Liver (tissue), 9 donors: Measurements from ENCODE around the gene MYO3B. TPM values are rescaled to one million over a fixed set of nuclear protein-coding genes. Genes with fewer than 3 reads are reported as not detected.

Experiments used
- DNase-seq: peaks from one replicate; pipeline ENCODE4 v3.0.0-alpha.2; 2017; ENCODE audit warnings: low spot score
- H3K27ac ChIP-seq, 2 donors: one replicate each; pipeline ENCODE4 v1.7.0; 2013; ENCODE audit warnings: inconsistent platforms in 2 of 2, low read length in 2 of 2, control low read depth in 1 of 2, low read depth in 1 of 2, mild to moderate bottlenecking in 1 of 2
- H3K27me3 ChIP-seq, 4 donors: one replicate each; pipeline versions ENCODE4 v1.6.1 to v1.7.0; 2013; ENCODE audit warnings: low read length in 3 of 4, inconsistent platforms in 1 of 4, mild to moderate bottlenecking in 1 of 4, moderate library complexity in 1 of 4; ENCODE audit not compliant: control insufficient read depth in 4 of 4, insufficient read depth in 4 of 4
- H3K36me3 ChIP-seq, 4 donors: one replicate each; pipeline versions ENCODE4 v1.6.1 to v1.7.0; 2013; ENCODE audit warnings: low read length in 3 of 4, mild to moderate bottlenecking in 3 of 4, low read depth in 1 of 4, moderate library complexity in 1 of 4; ENCODE audit not compliant: control insufficient read depth in 4 of 4, insufficient read depth in 3 of 4
- H3K4me1 ChIP-seq, 4 donors: one replicate each; pipeline versions ENCODE4 v1.6.1 to v1.7.0; 2013; ENCODE audit warnings: low read length in 3 of 4, mild to moderate bottlenecking in 3 of 4, moderate library complexity in 1 of 4; ENCODE audit not compliant: control insufficient read depth in 4 of 4, insufficient read depth in 4 of 4
- H3K4me3 ChIP-seq, 3 donors: one replicate each; pipeline versions ENCODE4 v1.6.1 to v1.7.0; 2013; ENCODE audit warnings: low read length in 3 of 3, control low read depth in 1 of 3, low read depth in 1 of 3, mild to moderate bottlenecking in 1 of 3
- H3K9ac ChIP-seq, 2 donors: one replicate each; pipeline ENCODE4 v1.7.0; 2013; ENCODE audit warnings: low read length in 2 of 2, mild to moderate bottlenecking in 2 of 2, moderate library complexity in 2 of 2, control low read depth in 1 of 2, low read depth in 1 of 2
- H3K9me3 ChIP-seq, 4 donors: one replicate each; pipeline versions ENCODE4 v1.6.1 to v1.7.0; 2013; ENCODE audit warnings: low read length in 3 of 4; ENCODE audit not compliant: control insufficient read depth in 4 of 4
- ATF3 ChIP-seq: IDR thresholded peaks from 2 replicates; pipeline ENCODE4 v1.6.1; 2016; ENCODE audit warnings: antibody characterized with exemption
- CTCF ChIP-seq: fragments of 150-350 bp; IDR thresholded peaks from 2 replicates; pipeline ENCODE4 v1.5.1; 2017; ENCODE audit warnings: improper control_type of control experiment, low read depth, low read length; ENCODE audit not compliant: missing input control
- FOXA1 ChIP-seq: IDR thresholded peaks from 2 replicates; pipeline ENCODE4 v1.6.1; 2016; ENCODE audit warnings: antibody characterized with exemption
- HNF4A ChIP-seq, 2 donors: conservative IDR thresholded peaks; 2 replicates each; pipeline ENCODE4 v1.6.1; 2016; ENCODE audit warnings: antibody characterized with exemption in 2 of 2, mild to moderate bottlenecking in 2 of 2
- JUND ChIP-seq, 2 donors: IDR thresholded peaks; 2 replicates each; pipeline ENCODE4 v1.6.1; 2016; ENCODE audit warnings: antibody characterized with exemption in 2 of 2
- MAX ChIP-seq: IDR thresholded peaks from 2 replicates; pipeline ENCODE4 v1.6.1; 2016; ENCODE audit warnings: antibody characterized with exemption
- RAD21 ChIP-seq, 2 donors: IDR thresholded peaks; 2 replicates each; pipeline ENCODE4 v1.6.1; 2016; ENCODE audit warnings: antibody characterized with exemption in 2 of 2, mild to moderate bottlenecking in 2 of 2
- RXRA ChIP-seq, 2 donors: IDR thresholded peaks; 2 replicates each; pipeline ENCODE4 v1.6.1; 2017 to 2018; ENCODE audit warnings: antibody characterized with exemption in 2 of 2, mild to moderate bottlenecking in 1 of 2
- TAF1 ChIP-seq: conservative IDR thresholded peaks from 2 replicates; pipeline ENCODE4 v1.6.1; 2016; ENCODE audit warnings: antibody characterized with exemption, mild to moderate bottlenecking
- YY1 ChIP-seq: IDR thresholded peaks from 2 replicates; pipeline ENCODE4 v1.6.1; 2016; ENCODE audit warnings: antibody characterized with exemption, mild to moderate bottlenecking
- ZBTB33 ChIP-seq: IDR thresholded peaks from 2 replicates; pipeline ENCODE4 v1.6.1; 2016; ENCODE audit warnings: antibody characterized with exemption
- WGBS: extraction: QIAGEN DNeasy Blood & Tissue Kit; methylation state at CpG from one replicate; pipeline ENCODE4 v1.1.7; 2013; 5-methylcytosine and 5-hydroxymethylcytosine counted together
- polyA plus RNA-seq, 2 donors: library from polyadenylated mRNA; stranded (reverse) in 1 of 2; unstranded in 1 of 2; fragments of 200-250 nt in 1 of 2; fragments of >200 nt in 1 of 2; fragmentation: Nextera tagmentation in 1 of 2; extraction: Ambion mirVana in 1 of 2; gene quantifications; one replicate each; pipeline versions ENCODE4 v1.2.1 to v1.2.3, GENCODE V29; 2013 to 2015
- total RNA-seq, 2 donors: library from RNA; depleted of rRNA; stranded (reverse); fragments of >200 nt; gene quantifications; one replicate each; pipeline ENCODE4 v1.2.3, GENCODE V29; 2014
- donor health status: healthy.
- donor health status: healthy.
- donor health status: healthy.
- donor health status: healthy.
- donor health status: healthy.

MYO3B gene
- total and polyA plus RNA-seq, 4 donors = under 0.01 to 0.05 TPM; not detected in 2

GRCh38 chr2:170486730-170487129 lies 308.8 kb downstream of the MYO3B start:
- Histone ChIP-seq H3K27me3 (no peaks in the 10 kb centered on the region), H3K4me1 (peaks cover 0 to 10% (median 4%) of the 10 kb centered on the region in 4 donors), H3K9me3 (no peaks in the 10 kb centered on the region), H3K36me3 (no peaks in the 10 kb centered on the region), H3K9ac (no peak overlapping the region), H3K4me3 (no peak overlapping the region), H3K27ac (no peak overlapping the region)
- 92% methylated on average over 3 of the region's 3 CpGs for WGBS
- DNase-seq = no peak
- no peak for TF ChIP-seq JUND (IDR thresholded peaks at IDR 0.05)
- no peak for TF ChIP-seq ZBTB33
- no peak for TF ChIP-seq HNF4A (conservative IDR thresholded peaks at IDR 0.05)
- peak; percentile 48 to 59 for TF ChIP-seq RAD21 (IDR thresholded peaks at IDR 0.05)
- TF ChIP-seq MAX = no peak
- TF ChIP-seq ATF3 = no peak
- TF ChIP-seq FOXA1 = no peak
- no peak for TF ChIP-seq CTCF

DNA sequence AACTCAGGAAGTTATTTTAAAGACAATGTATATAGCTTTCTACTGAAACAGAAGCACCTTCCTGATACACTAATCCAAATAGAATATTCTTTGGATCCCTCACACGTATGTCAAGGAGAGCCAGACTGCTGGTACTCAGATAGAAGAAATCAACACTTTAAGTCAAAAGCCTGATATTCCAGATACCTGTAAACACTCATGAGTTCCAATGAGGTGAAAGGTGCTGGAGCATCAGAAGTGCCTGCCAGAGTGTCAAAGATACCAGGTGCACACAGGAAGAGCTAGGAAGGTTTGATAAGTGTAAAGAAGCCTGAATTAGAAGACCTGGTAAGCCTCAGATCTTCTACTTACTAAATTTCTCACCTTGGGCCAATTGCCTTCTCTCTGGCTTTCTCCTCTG lies 310.9 kb downstream of the MYO3B start:
- DNase-seq = no peak
- Histone ChIP-seq H3K4me1 (peaks cover 0 to 10% (median 4%) of the 10 kb centered on the region in 4 donors), H3K27me3 (no peaks in the 10 kb centered on the region), H3K4me3 (no peak overlapping the region), H3K9ac (no peak overlapping the region), H3K36me3 (no peaks in the 10 kb centered on the region), H3K9me3 (no peaks in the 10 kb centered on the region), H3K27ac (no peak overlapping the region)
- TF ChIP-seq ZBTB33 (no peak), RXRA (IDR thresholded peaks at IDR 0.05) (peak in 1 of 2 donors; percentile 47), HNF4A (conservative IDR thresholded peaks at IDR 0.05) (peak in 1 of 2 donors; percentile 16)
- WGBS = 34% methylated on average over 1 of the region's 1 CpG

- WGBS = 84% methylated on average over 3 of the region's 3 CpGs
- no peak overlapping the region for H3K9ac ChIP-seq
- no peak for DNase-seq
- no peak overlapping the region for H3K27ac ChIP-seq
- H3K9me3 ChIP-seq = no peaks in the 10 kb centered on the region
- H3K4me1 ChIP-seq = peaks cover 0 to 3% (median 0%) of the 10 kb centered on the region in 4 donors
- H3K27me3 ChIP-seq = no peaks in the 10 kb centered on the region
- H3K4me3 ChIP-seq = no peak overlapping the region
- TF ChIP-seq JUND (IDR thresholded peaks at IDR 0.05) (no peak), RXRA (IDR thresholded peaks at IDR 0.05) (no peak), ZBTB33 (no peak), YY1 (no peak), ATF3 (no peak), FOXA1 (no peak), TAF1 (no peak)
- H3K36me3 ChIP-seq = no peaks in the 10 kb centered on the region
These were observed 314.1 kb downstream of the MYO3B start for GRCh38 chr2:170492010-170492409.
